Activated T-cell treated with anti-CD3 and anti-CD28 coated beads, Interleukin-2, amount 50 U/mL, for 24 hours (primary cell): ENCODE measurements around the gene RPS28.
"Not testable (repeated sequence)": the region's sequence is repeated elsewhere in the genome, so short reads cannot be mapped to it uniquely, and the experiment has no call there.

ENCODE experiments used
- DNase-seq: peaks from one replicate; pipeline ENCODE4 v3.0.0-alpha.2; 2020
- H3K27ac Mint-ChIP-seq: 2 replicates; pipeline ENCODE4 v1.8.0; 2020; ENCODE audit warnings: mild to moderate bottlenecking, mixed read lengths
- H3K27me3 Mint-ChIP-seq: 2 replicates; pipeline ENCODE4 v1.8.0; 2020; ENCODE audit warnings: mixed read lengths
- H3K36me3 Mint-ChIP-seq: 2 replicates; pipeline ENCODE4 v1.8.0; 2020; ENCODE audit warnings: low read depth, mixed read lengths
- H3K4me1 Mint-ChIP-seq: 2 replicates; pipeline ENCODE4 v1.8.0; 2020; ENCODE audit warnings: low read depth, mixed read lengths
- H3K4me3 Mint-ChIP-seq: 2 replicates; pipeline ENCODE4 v1.8.0; 2020; ENCODE audit warnings: mild to moderate bottlenecking, moderate library complexity, mixed read lengths
- H3K9me3 Mint-ChIP-seq: 2 replicates; pipeline ENCODE4 v1.8.0; 2020; ENCODE audit warnings: mixed read lengths

The RPS28 gene

DNA sequence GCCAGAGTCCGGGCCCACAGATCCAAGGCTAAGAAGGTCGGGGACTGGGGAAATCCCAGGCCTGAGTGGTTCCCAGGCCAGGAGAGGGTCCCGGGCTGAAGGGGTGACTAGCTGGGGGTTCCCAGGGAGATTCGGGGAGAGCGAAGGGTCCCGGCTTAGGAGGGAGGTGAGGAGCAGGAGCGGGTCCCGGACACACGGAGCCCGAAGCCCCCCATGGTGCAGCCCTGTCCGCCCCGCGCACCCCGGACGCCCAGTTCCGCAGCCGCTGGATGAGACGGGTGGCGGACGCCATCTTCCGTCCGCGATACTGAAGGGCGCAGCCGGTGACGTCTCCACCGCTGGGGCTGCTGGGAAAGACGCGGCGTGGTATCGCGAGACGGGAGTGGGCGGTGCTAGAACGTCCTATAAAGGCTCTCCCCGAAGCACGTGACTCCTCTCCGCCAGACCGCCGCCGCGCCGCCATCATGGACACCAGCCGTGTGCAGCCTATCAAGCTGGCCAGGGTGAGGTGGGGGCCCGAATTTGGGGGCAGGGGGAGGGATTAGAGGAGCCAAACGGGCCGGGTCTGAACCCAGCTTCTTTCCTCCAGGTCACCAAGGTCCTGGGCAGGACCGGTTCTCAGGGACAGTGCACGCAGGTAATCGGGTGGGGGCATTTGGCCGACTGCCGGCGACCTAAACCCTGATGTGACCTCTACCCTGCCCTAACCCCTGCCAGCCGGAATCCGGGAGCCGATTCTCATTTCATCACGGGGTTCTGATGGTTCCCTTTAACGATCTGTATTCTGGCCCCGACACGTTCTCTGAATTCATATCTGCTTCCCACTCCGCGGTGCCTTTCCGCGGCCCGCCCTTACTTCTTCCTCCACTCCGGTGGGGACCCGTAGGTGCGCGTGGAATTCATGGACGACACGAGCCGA is at the start of gene RPS28, which contains the start of gene NDUFA7:
RPS28 (plus strand) TSS at position 430 of the 919 bp plus-strand sequence; CDS start at position 465, 35 bp downstream.
NDUFA7 (minus strand) TSS at position 309 of the 919 bp plus-strand sequence; CDS start at position 292, 17 bp downstream.
- Mint-ChIP-seq H3K27ac (peak within 1 kb of the TSS; percentile 99), H3K27me3 (no peaks in the 10 kb centered on the region), H3K36me3 (peaks cover 72% of the 10 kb centered on the region)

GRCh38 chr19:8276508-8276907 is 44.8 kb upstream of the RPS28 start:
- not testable (repeated sequence) for DNase-seq, H3K27ac Mint-ChIP-seq, H3K9me3 Mint-ChIP-seq, H3K4me1 Mint-ChIP-seq, H3K4me3 Mint-ChIP-seq, H3K36me3 Mint-ChIP-seq, H3K27me3 Mint-ChIP-seq

More for the DNA sequence above, at the start of gene RPS28, which contains the start of gene NDUFA7:
- peak; percentile 98 for DNase-seq
- peak within 1 kb of the TSS; percentile 100 for H3K4me3 Mint-ChIP-seq
- peaks cover 32% of the 10 kb centered on the region for H3K4me1 Mint-ChIP-seq
- H3K9me3 Mint-ChIP-seq, result no peaks in the 10 kb centered on the region

- H3K4me3 Mint-ChIP-seq, H3K4me1 Mint-ChIP-seq, H3K9me3 Mint-ChIP-seq, H3K27me3 Mint-ChIP-seq, DNase-seq, H3K27ac Mint-ChIP-seq, H3K36me3 Mint-ChIP-seq: not testable (repeated sequence)
Measured at GRCh38 chr19:8291337-8291736, 30.0 kb upstream of the RPS28 start.

DNA sequence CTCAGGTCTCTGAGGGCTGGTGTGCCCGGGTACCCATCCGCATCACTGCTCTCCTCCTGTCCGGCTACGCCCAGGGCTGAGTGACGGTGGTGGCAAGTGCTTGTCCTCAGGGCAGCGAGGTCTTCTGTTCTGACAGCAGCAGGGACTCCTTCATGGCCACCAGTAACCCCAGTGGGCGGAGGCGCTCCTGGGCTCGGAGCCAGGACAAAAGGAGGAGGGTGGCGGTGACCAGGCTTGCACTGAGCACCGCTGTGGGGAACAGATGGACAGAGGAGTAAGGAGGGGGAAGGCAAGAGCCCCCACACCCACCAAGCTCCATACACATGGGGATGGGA is 19.0 kb upstream of the RPS28 start:
- no peak for DNase-seq
- no peak overlapping the region for H3K4me3 Mint-ChIP-seq
- H3K27ac Mint-ChIP-seq, result no peak overlapping the region
- no peaks in the 10 kb centered on the region for H3K9me3 Mint-ChIP-seq
- H3K36me3 Mint-ChIP-seq, result peaks cover 54% of the 10 kb centered on the region
- H3K27me3 Mint-ChIP-seq, result no peaks in the 10 kb centered on the region
- H3K4me1 Mint-ChIP-seq, result peaks cover 23% of the 10 kb centered on the region

DNA sequence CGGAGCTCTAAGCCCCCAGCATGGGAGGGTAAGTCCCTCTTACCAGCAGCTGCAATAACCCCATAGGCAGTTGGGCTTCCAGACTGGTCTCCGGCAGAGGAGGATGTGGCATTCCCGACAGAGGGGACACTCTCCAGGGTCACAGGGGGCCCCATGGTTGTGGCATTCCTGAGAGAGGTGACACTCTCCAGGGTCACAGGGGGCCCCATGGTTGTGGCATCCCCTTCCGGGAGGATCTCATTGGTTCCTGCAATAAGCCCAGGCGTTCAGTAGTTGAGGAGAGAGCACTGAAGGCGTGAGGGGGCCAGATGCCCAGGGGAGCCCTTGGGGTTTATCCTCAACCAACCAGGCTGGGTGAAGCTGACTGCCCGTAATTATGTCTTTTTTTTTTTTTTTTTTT is 18.6 kb upstream of the RPS28 start:
- no peaks in the 10 kb centered on the region for H3K27me3 Mint-ChIP-seq
- peaks cover 58% of the 10 kb centered on the region for H3K36me3 Mint-ChIP-seq
- no peak overlapping the region for H3K27ac Mint-ChIP-seq
- H3K4me3 Mint-ChIP-seq, result no peak overlapping the region
- H3K9me3 Mint-ChIP-seq, result no peaks in the 10 kb centered on the region
- no peak for DNase-seq
- H3K4me1 Mint-ChIP-seq, result peaks cover 27% of the 10 kb centered on the region

GRCh38 chr19:8304841-8305621 is 16.3 kb upstream of the RPS28 start:
- Mint-ChIP-seq H3K27ac (peak overlapping the region; percentile 64), H3K9me3 (no peaks in the 10 kb centered on the region), H3K36me3 (peaks cover 78% of the 10 kb centered on the region), H3K4me1 (peaks cover 41% of the 10 kb centered on the region), H3K4me3 (no peak overlapping the region), H3K27me3 (no peaks in the 10 kb centered on the region)
- peak; percentile 56 for DNase-seq

GRCh38 chr19:8305798-8306197 is 15.5 kb upstream of the RPS28 start:
- peaks cover 41% of the 10 kb centered on the region for H3K4me1 Mint-ChIP-seq
- H3K27me3 Mint-ChIP-seq, result no peaks in the 10 kb centered on the region
- peak overlapping the region; percentile 98 for H3K4me3 Mint-ChIP-seq
- H3K36me3 Mint-ChIP-seq, result peaks cover 86% of the 10 kb centered on the region
- H3K27ac Mint-ChIP-seq, result peak overlapping the region; percentile 99
- no peaks in the 10 kb centered on the region for H3K9me3 Mint-ChIP-seq
- DNase-seq, result no peak

DNA sequence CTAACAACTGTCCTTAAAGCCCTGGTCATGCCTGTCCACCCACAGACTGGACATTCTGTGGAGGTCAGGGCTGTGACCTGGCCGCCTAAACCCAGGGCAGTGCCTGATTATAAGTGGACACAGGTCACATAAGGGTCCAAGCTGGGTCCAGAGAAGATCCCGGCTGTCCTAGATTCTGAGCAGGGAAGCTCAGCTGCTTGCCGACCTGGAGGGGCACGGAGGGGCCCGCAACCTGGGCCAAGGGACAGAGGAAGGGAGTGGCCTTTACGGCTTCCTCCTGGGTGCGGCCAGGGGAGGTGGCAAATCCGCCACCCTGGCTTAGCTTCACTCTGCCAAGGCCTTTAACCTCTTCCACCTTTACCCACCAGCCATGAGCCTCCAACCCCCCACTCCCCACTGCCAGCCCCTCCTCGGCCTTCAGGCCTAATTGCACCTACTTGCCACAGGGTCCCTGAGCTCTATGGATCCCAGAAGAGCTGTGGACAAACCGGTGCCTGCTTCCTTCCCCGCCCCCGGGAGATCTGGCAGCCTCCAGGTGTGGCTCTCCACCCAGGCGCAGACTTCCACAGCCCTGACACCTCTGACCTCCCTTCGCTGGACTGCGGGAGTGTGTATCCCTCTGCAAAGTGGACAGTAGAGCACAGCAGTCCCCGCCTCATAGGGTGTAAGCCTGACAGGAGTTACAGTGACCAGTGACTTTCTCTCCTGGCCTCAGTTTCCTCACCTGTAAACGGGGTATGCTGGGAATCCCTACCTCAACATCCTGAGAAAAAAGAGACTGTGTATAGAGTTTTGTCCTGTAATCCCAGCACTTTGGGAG is 14.9 kb upstream of the RPS28 start:
- H3K4me1 Mint-ChIP-seq, result peaks cover 41% of the 10 kb centered on the region
- peaks cover 92% of the 10 kb centered on the region for H3K36me3 Mint-ChIP-seq
- H3K4me3 Mint-ChIP-seq, result peak overlapping the region; percentile 98
- H3K27ac Mint-ChIP-seq, result peak overlapping the region; percentile 99
- DNase-seq, result no peak
- H3K27me3 Mint-ChIP-seq, result no peaks in the 10 kb centered on the region
- no peaks in the 10 kb centered on the region for H3K9me3 Mint-ChIP-seq

DNA sequence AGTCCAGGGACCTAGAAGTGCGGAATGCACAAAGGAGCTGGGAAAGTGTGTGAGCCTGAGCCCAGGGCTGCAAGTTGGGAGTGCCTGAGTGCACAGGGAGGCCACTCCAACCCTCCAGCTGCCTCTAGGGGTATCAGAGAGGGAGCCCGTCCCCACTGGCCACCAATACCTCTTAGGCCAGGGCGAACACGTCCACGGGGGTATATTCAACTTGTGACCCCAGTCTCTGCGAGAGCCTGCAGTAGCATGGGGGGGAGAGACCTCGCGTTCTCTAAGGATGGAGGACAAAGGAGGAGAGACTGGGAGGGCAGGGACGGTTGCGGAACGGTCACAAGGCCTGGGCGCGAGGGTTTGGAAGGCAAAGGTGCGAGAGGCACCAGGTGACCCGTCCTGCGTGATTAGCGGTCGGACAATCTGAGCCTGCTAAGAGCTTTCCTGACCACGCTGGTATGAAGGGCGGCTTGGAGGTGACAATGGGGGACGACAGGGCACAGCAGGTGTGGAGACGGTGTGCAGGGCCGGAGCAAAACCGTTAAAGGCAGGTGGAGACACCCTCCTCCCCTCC is 13.8 kb upstream of the RPS28 start:
- Mint-ChIP-seq H3K4me1 (peaks cover 41% of the 10 kb centered on the region), H3K27me3 (no peaks in the 10 kb centered on the region), H3K9me3 (no peaks in the 10 kb centered on the region), H3K27ac (peak overlapping the region; percentile 99), H3K36me3 (peaks cover 94% of the 10 kb centered on the region), H3K4me3 (peak overlapping the region; percentile 98)
- no peak for DNase-seq

DNA sequence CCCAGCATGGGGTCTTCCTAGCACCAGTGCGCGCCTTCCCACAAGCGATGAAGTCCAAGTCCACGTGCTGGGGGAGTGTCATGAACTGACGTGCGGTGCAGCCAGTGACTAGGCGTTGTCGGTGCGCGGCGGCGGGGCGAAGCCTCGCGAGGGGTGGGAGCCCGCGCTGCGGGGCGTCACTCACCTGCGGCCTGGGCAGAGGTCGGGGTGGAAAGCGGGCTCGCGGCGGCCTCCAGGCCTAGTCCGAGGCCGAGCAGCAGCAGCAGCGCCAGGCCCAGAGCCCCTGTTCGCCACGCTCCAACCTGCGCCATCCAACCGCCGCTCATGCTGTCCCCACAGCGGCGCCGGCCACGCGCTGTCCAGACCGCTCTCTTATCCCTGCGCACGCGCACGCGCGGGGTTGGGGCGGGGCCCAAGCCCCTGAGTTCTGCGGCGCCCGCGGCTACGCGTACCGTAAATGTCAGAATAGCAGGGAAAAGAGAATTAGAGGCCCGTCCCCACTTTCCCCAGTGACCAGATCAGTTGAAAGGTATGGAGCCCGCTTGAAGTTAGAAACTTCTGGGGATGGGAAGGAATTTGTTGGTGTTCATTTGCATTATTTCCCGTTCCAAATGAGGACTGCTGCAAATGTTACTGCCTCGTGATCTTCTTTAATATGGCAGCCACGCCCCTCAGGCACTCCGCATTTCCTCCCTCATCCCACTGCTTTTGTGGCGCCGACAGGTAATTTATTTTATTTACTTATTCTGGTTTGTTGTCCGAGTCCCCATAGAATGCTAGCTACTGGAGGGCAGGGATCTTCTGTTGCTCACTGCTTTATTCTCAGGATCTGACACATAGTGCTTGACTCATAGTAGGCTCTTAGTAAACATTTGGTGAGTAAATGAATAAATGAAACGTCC is 13.1 kb upstream of the RPS28 start, which contains the start of gene CD320:
CD320 (minus strand) TSS at position 394 of the 902 bp plus-strand sequence; CDS start at position 326, 68 bp downstream.
- Mint-ChIP-seq H3K4me1 (peaks cover 41% of the 10 kb centered on the region), H3K27ac (peak within 1 kb of the TSS; percentile 99), H3K27me3 (no peaks in the 10 kb centered on the region), H3K36me3 (peaks cover 95% of the 10 kb centered on the region), H3K4me3 (peak within 1 kb of the TSS; percentile 98), H3K9me3 (no peaks in the 10 kb centered on the region)
- DNase-seq, result peak; percentile 93

DNA sequence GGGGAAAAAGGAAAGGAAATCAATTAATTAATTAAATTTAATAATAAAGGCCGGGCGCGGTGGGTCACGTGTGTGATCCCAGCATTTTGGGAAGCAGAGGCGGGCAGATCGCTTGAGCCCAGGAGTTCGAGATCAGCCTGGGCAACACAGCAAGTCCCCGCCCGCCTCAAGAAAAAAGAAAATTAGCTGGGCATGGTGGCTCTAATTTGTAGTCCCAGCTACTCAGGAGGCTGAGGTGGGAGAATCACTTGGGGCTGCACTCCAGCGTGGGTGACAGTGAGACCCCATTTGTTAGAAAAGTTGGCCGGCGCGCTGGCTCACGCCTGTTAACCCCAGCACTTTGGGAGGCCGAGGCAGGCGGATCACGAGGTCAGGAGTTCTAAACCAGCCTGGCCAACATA is 12.4 kb upstream of the RPS28 start:
- no peak for DNase-seq
- H3K36me3 Mint-ChIP-seq, result peaks cover 95% of the 10 kb centered on the region
- H3K9me3 Mint-ChIP-seq, result no peaks in the 10 kb centered on the region
- H3K27me3 Mint-ChIP-seq, result no peaks in the 10 kb centered on the region
- peaks cover 41% of the 10 kb centered on the region for H3K4me1 Mint-ChIP-seq
- peak overlapping the region; percentile 99 for H3K27ac Mint-ChIP-seq
- peak overlapping the region; percentile 98 for H3K4me3 Mint-ChIP-seq

- DNase-seq, result no peak
- Mint-ChIP-seq H3K4me3 (no peak overlapping the region), H3K4me1 (peaks cover 34% of the 10 kb centered on the region), H3K27me3 (no peaks in the 10 kb centered on the region), H3K27ac (peak overlapping the region; percentile 26), H3K36me3 (peaks cover 94% of the 10 kb centered on the region), H3K9me3 (no peaks in the 10 kb centered on the region)
Measured at GRCh38 chr19:8310342-8311055, 10.8 kb upstream of the RPS28 start.
